Nephron progenitor cell (in vitro differentiated cells): ENCODE results near the gene SMTN.
A peak's percentile ranks its signal among the peaks of the same experiment; 100 is the strongest.

ENCODE experiments used
- DNase-seq: peaks from one replicate; pipeline ENCODE4 v3.0.0; 2021
- H3K27ac Mint-ChIP-seq: 2 replicates; pipeline ENCODE4 v1.8.0; 2021; ENCODE audit warnings: mild to moderate bottlenecking, moderate library complexity, mixed read lengths
- H3K27me3 Mint-ChIP-seq: 2 replicates; pipeline ENCODE4 v1.8.0; 2021; ENCODE audit warnings: mild to moderate bottlenecking, low read depth, mixed read lengths; ENCODE audit not compliant: poor library complexity
- H3K36me3 Mint-ChIP-seq: 2 replicates; pipeline ENCODE4 v1.8.0; 2021; ENCODE audit warnings: low read depth, mixed read lengths
- H3K4me1 Mint-ChIP-seq: 2 replicates; pipeline ENCODE4 v1.8.0; 2021; ENCODE audit warnings: mixed read lengths
- H3K4me3 Mint-ChIP-seq: 2 replicates; pipeline ENCODE4 v1.8.0; 2021; ENCODE audit warnings: mild to moderate bottlenecking, moderate library complexity, mixed read lengths
- H3K9me3 Mint-ChIP-seq: 2 replicates; pipeline ENCODE4 v1.8.0; 2021; ENCODE audit warnings: mild to moderate bottlenecking, moderate library complexity, mixed read lengths
- TF ChIP-seq, protein P1 (sequence below): fragments of 200-600 bp; sonication (generic); IDR thresholded peaks from 2 replicates; pipeline ENCODE4 v1.5.0; 2021; ENCODE audit warnings: antibody characterized with exemption

Gene SMTN

DNA sequence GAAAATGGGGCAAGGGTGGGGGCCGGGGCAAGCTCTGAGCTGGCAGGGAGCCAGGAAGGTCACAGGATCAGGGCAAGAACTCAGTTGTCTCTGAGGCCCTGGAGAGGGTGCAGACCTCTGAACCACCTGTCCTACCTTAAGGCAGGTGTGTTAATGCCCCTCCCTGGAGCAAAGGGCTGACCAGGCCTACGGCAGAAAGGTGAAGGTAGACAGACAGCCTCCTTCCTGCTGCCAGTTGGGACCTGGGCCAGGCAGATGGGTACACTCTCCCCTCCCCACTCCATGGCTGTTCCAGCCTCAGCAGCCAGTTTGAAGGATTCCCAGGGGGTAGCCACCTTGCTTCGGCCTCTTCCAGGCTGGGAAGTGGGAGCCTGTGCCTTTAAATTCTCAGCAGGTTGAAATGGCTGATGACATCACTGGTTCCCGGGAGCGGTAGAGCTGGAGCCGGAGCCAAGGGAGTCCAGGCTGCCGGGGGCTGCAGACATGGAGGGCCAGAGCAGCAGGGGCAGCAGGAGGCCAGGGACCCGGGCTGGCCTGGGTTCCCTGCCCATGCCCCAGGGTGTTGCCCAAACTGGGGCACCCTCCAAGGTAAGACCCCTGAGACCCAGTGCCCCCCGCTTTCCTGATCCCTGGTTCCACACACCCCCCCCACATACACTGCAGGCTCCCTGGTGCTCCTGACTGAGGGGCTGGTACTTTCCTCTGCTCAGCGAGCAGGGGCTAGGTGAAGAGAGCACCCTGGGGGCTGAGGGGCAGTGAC is 41.6 kb downstream of the SMTN start, which contains the start of gene INPP5J:
TSS of gene INPP5J (plus strand) at position 435 of the 760 bp plus-strand sequence. CDS start at position 484, 49 bp downstream.
- Mint-ChIP-seq H3K36me3 (no peaks in the 10 kb centered on the region), H3K4me1 (peaks cover 27% of the 10 kb centered on the region), H3K4me3 (peak within 1 kb of the TSS; percentile 72), H3K27ac (no peak within 1 kb of the TSS), H3K9me3 (no peaks in the 10 kb centered on the region), H3K27me3 (peaks cover 13% of the 10 kb centered on the region)
- DNase-seq: peak; percentile 61
- TF ChIP-seq, protein P1, sequence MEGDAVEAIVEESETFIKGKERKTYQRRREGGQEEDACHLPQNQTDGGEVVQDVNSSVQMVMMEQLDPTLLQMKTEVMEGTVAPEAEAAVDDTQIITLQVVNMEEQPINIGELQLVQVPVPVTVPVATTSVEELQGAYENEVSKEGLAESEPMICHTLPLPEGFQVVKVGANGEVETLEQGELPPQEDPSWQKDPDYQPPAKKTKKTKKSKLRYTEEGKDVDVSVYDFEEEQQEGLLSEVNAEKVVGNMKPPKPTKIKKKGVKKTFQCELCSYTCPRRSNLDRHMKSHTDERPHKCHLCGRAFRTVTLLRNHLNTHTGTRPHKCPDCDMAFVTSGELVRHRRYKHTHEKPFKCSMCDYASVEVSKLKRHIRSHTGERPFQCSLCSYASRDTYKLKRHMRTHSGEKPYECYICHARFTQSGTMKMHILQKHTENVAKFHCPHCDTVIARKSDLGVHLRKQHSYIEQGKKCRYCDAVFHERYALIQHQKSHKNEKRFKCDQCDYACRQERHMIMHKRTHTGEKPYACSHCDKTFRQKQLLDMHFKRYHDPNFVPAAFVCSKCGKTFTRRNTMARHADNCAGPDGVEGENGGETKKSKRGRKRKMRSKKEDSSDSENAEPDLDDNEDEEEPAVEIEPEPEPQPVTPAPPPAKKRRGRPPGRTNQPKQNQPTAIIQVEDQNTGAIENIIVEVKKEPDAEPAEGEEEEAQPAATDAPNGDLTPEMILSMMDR: no peak

DNA sequence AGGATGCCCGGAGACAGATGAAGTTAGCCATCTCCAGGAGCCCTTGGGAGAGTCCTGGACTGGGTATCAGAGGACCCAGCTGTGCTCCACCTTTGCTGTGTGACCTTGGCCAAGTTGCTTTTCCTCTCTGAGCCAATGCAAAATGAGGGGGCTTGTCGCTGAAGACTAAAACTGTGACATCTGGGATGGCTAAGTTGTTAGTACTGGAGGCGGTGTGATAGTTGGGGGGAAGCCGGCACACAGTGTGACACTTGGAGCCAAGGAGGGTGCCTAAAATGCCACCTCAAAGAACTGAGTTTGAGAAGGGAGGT is 42.1 kb downstream of the SMTN start:
- H3K4me1 Mint-ChIP-seq: peaks cover 27% of the 10 kb centered on the region
- no peak overlapping the region for H3K27ac Mint-ChIP-seq
- peak overlapping the region; percentile 72 for H3K4me3 Mint-ChIP-seq
- no peaks in the 10 kb centered on the region for H3K9me3 Mint-ChIP-seq
- TF ChIP-seq, protein P1: no peak
- no peaks in the 10 kb centered on the region for H3K36me3 Mint-ChIP-seq
- no peak for DNase-seq
- peaks cover 13% of the 10 kb centered on the region for H3K27me3 Mint-ChIP-seq

DNA sequence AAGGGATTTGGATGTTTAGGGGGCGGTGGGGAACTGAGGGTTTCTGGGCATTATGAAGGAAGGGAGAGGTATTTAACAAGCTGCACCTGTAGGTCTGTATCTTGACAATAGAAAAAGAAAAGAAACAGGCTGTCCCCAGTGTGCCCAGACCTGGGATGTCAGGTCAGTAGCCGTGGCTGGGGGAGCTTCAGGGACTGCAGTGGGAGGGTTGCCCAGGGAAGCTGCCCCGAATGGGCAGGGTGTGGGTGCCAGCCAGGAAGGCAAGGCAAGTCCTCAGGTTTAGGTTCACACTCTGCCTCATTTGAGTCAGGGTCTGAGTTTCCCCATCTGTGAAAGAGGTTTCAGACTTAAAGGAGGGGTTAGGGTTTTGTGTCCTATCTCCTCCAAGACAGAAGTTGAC is 43.2 kb downstream of the SMTN start:
- Mint-ChIP-seq H3K4me3 (peak overlapping the region; percentile 11), H3K27ac (no peak overlapping the region), H3K4me1 (peaks cover 27% of the 10 kb centered on the region), H3K27me3 (peaks cover 13% of the 10 kb centered on the region), H3K9me3 (no peaks in the 10 kb centered on the region), H3K36me3 (no peaks in the 10 kb centered on the region)
- TF ChIP-seq, protein P1: no peak
- no peak for DNase-seq

DNA sequence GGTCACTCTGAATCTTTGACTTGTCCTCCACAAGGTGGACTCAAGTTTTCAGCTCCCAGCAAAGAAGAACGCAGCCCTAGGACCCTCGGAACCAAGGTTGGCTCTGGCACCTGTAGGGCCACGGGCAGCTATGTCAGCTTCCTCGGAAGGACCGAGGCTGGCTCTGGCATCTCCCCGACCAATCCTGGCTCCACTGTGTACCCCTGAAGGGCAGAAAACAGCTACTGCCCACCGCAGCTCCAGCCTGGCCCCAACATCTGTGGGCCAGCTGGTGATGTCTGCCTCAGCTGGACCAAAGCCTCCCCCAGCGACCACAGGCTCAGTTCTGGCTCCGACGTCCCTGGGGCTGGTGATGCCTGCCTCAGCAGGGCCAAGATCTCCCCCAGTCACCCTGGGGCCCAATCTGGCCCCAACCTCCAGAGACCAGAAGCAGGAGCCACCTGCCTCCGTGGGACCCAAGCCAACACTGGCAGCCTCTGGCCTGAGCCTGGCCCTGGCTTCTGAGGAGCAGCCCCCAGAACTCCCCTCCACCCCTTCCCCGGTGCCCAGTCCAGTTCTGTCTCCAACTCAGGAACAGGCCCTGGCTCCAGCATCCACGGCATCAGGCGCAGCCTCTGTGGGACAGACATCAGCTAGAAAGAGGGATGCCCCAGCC is 43.8 kb downstream of the SMTN start:
- H3K36me3 Mint-ChIP-seq: no peaks in the 10 kb centered on the region
- H3K27me3 Mint-ChIP-seq: peaks cover 6% of the 10 kb centered on the region
- H3K4me1 Mint-ChIP-seq: peaks cover 24% of the 10 kb centered on the region
- no peaks in the 10 kb centered on the region for H3K9me3 Mint-ChIP-seq
- no peak overlapping the region for H3K4me3 Mint-ChIP-seq
- DNase-seq: no peak
- no peak overlapping the region for H3K27ac Mint-ChIP-seq
- TF ChIP-seq, protein P1: no peak

DNA sequence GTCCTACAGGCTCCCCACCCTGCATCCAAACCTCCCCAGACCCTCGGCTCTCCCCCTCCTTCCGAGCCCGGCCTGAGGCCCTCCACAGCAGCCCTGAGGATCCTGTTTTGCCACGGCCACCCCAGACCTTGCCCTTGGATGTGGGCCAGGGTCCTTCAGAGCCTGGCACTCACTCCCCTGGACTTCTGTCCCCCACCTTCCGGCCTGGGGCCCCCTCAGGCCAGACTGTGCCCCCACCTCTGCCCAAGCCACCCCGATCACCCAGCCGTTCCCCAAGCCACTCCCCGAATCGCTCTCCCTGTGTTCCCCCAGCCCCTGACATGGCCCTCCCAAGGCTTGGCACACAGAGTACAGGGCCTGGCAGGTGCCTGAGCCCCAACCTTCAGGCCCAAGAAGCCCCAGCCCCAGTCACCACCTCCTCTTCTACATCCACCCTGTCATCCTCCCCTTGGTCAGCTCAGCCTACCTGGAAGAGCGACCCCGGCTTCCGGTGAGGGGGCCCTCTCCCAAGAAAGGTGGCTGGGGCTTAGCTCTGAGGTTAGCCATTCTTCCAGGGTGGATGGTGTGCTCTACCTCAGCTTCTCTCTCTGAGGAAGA is 44.5 kb downstream of the SMTN start:
- no peak for DNase-seq
- Mint-ChIP-seq H3K27ac (no peak overlapping the region), H3K9me3 (no peaks in the 10 kb centered on the region), H3K36me3 (no peaks in the 10 kb centered on the region), H3K27me3 (peaks cover 5% of the 10 kb centered on the region), H3K4me3 (no peak overlapping the region), H3K4me1 (peaks cover 17% of the 10 kb centered on the region)
- TF ChIP-seq, protein P1: no peak
